ENCODE data around the gene CEP295NL.

CEP295NL gene

DNA sequence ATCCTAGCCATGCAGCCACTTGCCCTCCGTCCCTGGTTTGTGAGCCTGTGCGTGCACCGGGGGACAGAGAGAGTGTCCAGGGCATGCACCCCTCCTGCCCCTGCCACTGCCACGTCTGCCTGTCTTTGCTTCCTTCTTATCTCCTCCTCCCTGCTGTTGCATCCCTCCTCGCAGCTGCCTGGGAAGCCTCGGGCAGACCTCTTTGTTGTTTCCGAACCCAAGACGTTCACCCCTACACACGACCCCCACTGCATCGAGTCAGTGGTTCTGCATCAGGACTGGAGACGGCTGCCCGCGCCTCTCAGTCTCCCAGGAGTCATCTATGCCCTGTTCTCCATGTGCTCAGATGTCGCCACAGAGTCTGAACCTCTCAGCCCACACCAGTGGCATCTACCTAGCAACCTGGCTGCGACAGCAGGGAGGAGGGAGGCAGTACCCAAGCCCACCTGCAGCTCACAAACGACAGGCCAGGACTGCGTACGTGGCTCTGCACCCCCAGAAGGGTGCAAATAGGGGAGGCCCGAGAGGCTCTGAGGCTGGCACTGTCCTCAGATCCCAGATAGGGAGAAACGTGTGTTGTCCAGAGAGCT lies 17.0 kb upstream of the CEP295NL start:
- Histone ChIP-seq H3K4me3 (ENCODE audit: low read depth, low read length) (no peak overlapping the region), H3K27ac (no peak overlapping the region), H3K36me3 (peaks cover 38% of the 10 kb centered on the region), H3K27me3 (ENCODE audit: insufficient read depth, low read depth, severe bottlenecking) (no peaks in the 10 kb centered on the region), H3K9me3 (ENCODE audit: severe bottlenecking) (no peaks in the 10 kb centered on the region)
- TF ChIP-seq, protein P1, sequence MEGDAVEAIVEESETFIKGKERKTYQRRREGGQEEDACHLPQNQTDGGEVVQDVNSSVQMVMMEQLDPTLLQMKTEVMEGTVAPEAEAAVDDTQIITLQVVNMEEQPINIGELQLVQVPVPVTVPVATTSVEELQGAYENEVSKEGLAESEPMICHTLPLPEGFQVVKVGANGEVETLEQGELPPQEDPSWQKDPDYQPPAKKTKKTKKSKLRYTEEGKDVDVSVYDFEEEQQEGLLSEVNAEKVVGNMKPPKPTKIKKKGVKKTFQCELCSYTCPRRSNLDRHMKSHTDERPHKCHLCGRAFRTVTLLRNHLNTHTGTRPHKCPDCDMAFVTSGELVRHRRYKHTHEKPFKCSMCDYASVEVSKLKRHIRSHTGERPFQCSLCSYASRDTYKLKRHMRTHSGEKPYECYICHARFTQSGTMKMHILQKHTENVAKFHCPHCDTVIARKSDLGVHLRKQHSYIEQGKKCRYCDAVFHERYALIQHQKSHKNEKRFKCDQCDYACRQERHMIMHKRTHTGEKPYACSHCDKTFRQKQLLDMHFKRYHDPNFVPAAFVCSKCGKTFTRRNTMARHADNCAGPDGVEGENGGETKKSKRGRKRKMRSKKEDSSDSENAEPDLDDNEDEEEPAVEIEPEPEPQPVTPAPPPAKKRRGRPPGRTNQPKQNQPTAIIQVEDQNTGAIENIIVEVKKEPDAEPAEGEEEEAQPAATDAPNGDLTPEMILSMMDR (IDR thresholded peaks at IDR 0.05; ENCODE audit: low read depth, low read length) = no peak
- DNase-seq = no peak

DNA sequence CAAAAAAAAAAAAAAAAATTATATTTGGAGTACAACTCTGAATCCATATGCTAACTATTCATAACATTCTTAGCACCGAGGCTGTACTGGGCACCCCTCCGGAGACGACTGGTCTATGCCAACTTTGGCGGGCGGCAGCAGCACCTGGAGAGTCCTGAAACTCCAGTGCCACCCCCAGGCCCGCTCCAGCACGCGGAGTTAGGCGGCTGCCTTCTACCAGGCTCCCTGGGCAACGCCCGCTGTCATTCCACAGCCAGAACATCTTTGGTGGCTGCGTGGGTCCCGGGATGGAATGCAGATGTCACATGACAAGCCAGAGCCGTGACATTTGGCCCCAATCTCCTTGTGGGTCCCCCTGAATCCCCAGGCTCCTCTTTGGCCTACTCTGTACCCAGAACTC lies 16.0 kb upstream of the CEP295NL start:
- peaks cover 38% of the 10 kb centered on the region for H3K36me3 ChIP-seq
- TF ChIP-seq, protein P1 (IDR thresholded peaks at IDR 0.05; ENCODE audit: low read depth, low read length) = no peak
- H3K4me3 ChIP-seq (ENCODE audit: low read depth, low read length) = no peak overlapping the region
- no peak for DNase-seq
- H3K27me3 ChIP-seq (ENCODE audit: insufficient read depth, low read depth, severe bottlenecking) = no peaks in the 10 kb centered on the region
- no peak overlapping the region for H3K27ac ChIP-seq
- H3K9me3 ChIP-seq (ENCODE audit: severe bottlenecking) = no peaks in the 10 kb centered on the region

DNA sequence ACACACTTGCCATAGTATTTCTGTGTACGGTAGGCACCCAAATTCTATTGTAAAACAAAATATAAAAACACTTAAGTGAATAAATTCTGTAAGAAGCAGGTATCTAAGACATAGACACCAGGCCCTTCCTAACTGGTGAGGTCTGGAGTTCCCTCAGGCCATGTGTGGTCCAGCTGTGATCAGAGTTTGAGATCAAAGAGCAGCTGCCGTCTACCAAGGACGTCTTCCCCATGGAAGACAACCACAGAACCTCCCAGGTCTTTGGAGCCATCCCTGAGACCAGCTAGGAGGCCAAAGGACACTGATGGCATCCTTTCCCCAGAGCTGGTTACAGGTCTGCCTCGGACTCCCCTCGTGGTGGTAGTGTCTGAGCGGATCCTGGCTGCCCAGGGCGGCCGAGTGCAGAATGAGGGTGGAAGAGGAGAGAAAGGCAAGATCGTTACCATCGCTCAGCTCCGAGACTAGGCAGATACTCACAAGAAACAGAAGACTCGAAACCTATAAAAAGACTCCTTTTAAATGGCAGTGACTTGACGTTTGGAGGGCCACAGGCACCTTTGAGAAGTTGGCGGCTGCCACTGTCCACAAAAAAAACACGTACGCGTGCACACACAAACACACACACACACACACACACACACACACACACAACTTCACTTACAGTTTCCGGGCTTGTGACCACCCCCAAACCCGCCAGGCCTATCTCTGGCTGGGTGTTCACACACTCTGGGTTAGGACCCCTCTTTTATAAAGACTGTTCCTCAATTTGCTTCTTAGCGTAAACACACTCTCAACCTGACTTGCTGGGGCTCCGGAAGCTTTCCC lies 14.7 kb upstream of the CEP295NL start:
- no peaks in the 10 kb centered on the region for H3K9me3 ChIP-seq (ENCODE audit: severe bottlenecking)
- H3K4me3 ChIP-seq (ENCODE audit: low read depth, low read length) = no peak overlapping the region
- H3K36me3 ChIP-seq = peaks cover 43% of the 10 kb centered on the region
- TF ChIP-seq, protein P1 (IDR thresholded peaks at IDR 0.05; ENCODE audit: low read depth, low read length) = no peak
- H3K27ac ChIP-seq = no peak overlapping the region
- DNase-seq = no peak
- no peaks in the 10 kb centered on the region for H3K27me3 ChIP-seq (ENCODE audit: insufficient read depth, low read depth, severe bottlenecking)

DNA sequence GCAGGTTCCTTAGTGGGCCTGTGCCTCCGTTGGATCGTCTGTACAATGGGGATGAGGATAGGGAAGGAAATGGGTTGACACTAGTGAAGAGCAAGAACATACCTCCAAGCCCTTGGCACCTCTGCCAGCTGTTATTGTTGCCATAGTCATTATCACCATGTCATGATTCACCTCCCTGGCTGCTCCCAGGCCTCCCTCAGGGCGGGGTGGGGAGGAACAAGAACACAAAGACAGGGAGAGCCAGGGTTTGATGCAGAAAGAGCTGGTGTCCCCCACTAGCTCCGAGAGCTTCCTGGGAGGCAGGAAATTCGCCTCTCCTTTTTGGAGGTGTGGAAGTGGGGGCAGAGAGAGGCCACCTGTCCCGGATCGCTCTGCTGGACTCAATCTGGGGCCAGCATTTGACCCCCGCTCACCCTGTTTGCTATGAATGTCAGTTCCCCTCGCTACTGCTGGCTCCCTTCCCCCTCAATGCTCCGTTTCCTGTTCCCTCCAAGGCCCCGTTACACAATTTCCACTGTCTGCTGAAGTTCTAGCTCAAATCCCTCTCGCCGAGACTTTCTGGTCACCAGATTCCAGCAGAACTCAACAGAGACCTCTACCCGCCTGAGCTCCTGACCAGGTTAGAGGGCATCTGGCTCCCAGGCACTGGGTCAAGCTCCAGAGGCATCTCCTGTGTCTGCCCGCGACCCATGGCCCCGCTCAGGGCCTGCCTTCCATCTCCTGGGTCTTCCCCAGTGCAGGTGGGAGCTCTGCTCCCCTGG lies 13.1 kb upstream of the CEP295NL start:
- Histone ChIP-seq H3K36me3 (peaks cover 40% of the 10 kb centered on the region), H3K27ac (no peak overlapping the region), H3K9me3 (ENCODE audit: severe bottlenecking) (no peaks in the 10 kb centered on the region), H3K27me3 (ENCODE audit: insufficient read depth, low read depth, severe bottlenecking) (no peaks in the 10 kb centered on the region), H3K4me3 (ENCODE audit: low read depth, low read length) (no peak overlapping the region)
- DNase-seq = no peak
- TF ChIP-seq, protein P1 (IDR thresholded peaks at IDR 0.05; ENCODE audit: low read depth, low read length) = no peak

DNA sequence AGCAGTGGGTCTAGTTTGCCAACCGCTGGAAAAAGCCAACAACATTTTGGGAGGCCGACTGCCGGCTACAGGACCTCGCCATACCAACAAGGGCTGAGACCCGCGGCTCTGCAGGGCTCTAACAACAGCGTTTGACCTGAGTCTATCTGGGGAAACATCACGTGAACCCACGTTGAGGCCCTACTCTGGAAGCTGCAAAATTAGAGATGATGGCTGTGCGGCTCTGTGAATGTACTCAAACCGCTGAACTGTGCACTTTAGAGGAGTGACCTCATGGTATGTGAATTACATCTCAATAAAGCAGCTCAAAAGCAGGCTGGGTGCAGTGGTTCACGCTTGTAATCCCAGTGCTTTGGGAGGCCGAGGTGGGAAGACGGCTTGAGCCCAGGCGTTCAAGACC lies 10.1 kb upstream of the CEP295NL start:
- H3K4me3 ChIP-seq (ENCODE audit: low read depth, low read length) = no peak overlapping the region
- no peak overlapping the region for H3K27ac ChIP-seq
- peaks cover 26% of the 10 kb centered on the region for H3K36me3 ChIP-seq
- no peak for DNase-seq
- H3K27me3 ChIP-seq (ENCODE audit: insufficient read depth, low read depth, severe bottlenecking) = no peaks in the 10 kb centered on the region
- TF ChIP-seq, protein P1 (IDR thresholded peaks at IDR 0.05; ENCODE audit: low read depth, low read length) = no peak
- H3K9me3 ChIP-seq (ENCODE audit: severe bottlenecking) = no peaks in the 10 kb centered on the region
